Femur (tissue), 1 donor: ENCODE results near the gene MRPL32.

Source experiments
- DNase-seq: peaks from one replicate; pipeline ENCODE4 v3.0.0-alpha.2; 2017

The MRPL32 gene

DNA sequence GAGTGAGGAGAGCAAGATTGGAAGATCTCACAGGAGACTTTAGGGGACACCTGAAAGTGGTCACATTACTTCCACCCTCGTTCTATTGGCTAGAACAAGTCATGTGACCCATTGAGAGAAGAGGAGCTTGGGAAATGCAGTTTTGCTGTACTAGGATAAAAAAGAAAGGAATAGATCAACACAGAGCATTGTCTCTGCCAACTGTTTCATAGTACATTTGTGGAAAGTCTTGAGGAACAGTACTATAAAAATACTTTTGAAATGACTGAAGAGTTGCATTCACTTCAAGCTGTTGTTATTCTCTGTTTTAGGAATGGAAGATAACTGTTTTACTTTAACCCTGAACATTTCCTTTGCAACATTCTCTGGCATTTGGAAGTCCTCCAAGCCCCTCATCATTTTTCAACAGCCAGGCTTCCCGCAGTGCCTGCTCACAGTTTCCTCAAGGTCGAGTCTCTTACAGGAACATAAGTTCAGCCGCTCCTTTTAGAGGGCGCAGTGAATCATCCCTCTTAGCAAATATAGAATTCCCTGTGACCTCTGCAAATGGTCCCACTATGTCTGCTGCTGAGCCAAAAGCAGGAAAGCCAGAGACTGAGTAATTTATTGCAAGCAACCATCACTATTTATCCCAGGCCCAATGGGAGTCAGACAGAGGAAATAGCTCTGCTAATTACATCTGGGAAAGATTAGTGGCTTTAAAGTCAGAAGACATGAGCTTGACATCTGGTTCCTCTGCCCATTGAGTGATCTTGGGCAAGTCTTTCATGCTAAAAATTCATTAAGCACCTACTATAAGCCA lies 40.7 kb downstream of the MRPL32 start:
- peak; percentile 67 for DNase-seq

DNA sequence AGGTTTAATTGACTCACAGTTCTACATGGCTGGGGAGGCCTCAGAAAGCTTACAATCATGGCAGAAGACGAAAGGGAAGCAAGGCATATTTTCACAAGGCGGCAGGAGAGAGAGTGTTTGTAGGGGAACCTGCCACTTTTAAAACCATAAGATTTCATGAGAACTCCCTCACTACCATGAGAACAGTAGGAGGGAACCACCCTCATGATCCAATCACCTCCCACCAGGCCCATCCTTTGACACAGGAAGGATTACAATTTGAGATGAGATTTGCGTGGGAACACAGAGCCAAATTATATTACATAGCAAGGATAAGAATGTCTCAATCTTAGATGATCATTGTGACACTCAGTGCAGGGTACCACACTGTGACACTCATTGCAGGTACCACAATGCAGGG lies 44.2 kb downstream of the MRPL32 start:
- DNase-seq: no peak

DNA sequence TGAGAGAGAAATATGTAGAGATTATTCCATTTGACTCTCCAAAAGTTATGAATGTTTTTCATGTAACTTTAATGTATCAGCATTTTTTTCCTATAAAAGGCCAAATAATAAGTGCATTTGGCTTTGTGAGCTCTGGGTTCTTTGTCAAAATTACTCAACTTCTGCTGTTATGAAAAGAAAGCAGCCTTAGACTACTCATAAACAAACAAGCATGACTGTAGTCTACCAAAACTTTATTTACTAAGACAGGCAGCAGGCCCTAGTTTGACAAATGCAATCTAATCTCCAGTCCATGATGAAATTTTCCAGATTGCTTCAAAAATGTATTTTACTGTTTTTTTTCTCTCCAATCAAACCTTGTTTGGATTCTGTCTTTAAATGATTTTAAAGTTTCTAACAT lies 46.3 kb downstream of the MRPL32 start:
- DNase-seq: no peak

DNA sequence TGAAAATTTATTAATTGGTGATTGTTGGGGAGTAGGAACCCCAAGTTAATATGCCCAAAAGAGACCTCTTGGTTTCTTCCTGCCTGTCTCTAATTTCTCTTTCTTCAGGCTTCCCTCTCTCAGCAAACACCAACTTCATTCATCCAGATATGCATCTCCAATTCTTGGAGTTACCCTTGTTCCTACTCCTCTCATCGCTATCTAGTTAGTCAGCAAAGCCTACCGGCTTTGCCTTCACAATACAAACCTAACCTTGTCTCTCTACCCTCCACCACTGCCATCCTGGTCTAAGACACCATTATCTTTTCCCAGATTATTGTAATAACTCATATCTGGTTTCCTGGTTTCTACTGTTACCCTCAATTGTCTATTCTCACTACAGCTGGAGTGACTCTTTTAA lies 47.9 kb downstream of the MRPL32 start:
- no peak for DNase-seq

DNA sequence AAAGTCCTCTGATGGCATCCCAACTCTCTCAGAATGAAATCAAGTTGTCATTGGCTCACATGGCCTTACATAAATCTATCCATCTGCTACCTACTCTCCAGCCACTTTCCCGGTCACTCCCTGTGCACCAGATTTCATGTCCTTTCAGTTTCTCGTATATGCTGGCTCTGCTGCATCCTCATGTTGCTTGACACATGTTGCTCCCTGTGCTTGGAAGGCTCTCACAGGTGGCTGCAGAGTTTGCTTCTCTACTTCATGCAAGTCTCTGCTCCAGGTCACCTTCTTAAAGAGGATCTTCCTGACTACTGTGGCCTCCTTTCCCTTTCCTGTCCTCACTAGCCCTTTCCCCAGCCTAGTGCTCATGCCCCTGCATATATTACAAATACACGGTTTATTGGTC lies 48.3 kb downstream of the MRPL32 start:
- DNase-seq: no peak

DNA sequence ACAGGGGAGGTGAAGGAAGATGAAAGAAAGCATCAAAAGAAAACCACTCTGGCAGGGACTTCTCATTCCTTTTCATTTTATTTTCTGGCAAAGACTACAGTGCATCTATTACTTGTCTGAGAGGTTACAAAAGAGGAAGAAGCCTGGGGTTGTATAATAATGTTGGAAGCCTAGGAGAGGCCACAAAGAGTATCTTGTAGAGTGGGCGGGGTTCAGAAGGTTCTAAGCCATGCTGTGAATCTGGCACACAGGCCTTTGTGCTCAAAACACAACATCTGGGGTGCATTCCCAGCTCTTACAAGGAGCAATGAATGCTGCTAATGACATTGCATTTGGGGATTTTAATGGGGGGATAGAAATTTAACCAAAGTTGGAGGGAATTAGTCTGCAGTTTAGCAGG lies 49.4 kb downstream of the MRPL32 start:
- DNase-seq: no peak

DNA sequence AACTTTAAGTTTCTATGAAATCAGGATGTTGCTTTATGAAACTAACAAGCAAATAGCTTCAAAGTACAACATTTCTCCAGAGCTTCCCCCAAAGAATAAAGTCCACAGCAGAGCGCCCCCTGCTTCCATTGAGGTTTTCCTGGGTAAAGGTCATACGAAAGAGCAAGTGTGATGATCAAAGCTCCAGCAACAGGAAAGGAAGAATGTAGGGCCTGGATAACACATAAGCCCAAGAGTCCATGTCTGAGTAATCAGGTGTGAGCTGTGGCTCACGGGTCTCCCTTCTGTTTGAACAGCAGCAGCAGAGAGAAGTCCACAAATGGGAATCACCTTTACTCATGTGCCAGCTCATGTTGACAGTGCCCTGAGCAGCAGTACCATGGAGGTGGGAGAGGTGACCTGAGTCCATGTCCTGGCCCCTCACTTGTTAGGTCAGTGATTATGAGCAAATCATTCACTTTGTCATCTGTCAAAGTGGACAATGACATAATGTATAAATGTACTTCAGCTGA lies 50.5 kb downstream of the MRPL32 start:
- no peak for DNase-seq

DNA sequence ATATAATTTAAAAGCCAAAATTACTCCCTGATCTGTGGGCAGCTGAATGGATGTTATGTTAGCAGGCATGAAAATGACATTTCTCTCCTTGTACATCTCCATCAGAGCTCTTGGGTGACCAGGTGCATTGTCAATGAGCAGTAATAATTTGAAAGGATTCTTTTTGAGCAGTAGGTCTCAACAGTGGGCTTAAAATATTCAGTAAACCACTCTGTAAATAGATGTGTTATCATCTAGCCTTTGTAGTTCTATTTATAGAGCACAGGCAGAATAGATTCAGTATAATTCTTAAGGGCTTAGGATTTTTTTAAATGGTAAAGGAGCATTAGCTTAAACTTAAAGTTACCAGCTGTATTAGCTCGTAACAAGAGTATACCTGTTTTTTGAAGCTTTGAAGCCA lies 52.0 kb downstream of the MRPL32 start:
- no peak for DNase-seq

DNA sequence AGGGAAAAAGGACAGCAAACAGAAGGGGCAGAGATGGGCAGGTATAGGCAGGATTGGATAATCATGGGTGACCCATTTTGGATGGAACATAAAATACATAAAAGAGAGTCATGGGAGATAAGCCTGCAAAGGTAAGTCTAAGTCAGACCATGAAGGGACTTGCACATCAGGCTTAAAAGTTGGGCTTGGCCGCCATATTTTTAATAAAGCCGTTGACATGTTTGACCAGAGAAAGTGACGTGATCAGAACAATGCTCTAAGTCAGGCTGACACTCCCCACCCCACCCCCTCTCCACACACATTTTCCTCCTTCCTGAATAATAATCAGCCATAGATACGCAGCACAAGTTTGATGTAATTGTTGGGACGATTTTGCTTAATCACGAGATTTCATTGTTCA lies 54.0 kb downstream of the MRPL32 start:
- DNase-seq: no peak

DNA sequence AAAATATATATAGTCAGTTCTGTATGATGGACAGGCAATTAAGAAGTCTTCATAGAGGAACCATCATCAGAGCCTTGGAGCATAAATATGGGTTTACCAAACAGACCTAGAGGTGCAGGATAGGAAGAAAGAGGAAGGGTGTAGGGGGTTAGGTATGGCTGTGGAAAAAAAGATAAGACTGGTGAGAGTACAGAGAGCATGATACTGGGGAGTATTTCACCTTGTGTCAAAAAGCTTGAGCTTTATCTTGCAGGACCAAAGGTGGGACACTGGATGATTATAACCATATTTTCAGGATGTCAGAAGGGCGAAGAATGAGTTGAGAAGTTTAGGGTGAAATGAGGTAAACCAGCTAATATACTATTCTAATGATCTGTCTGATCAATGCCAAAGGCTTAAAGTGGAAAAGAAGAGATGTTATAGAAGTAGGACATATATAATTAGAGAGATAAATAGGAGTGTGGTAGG lies 54.6 kb downstream of the MRPL32 start:
- DNase-seq: no peak
